Renal pelvis (tissue), 4 donors: ENCODE measurements around the gene PRAC2. TPM values are rescaled to one million over a fixed set of nuclear protein-coding genes. Genes with fewer than 3 reads are reported as not detected.

Experiments
- DNase-seq: peaks from one replicate; pipeline ENCODE4 v3.0.0-alpha.2; 2013
- polyA plus RNA-seq, 3 donors: library from polyadenylated mRNA; unstranded; fragments of 120-200 nt; gene quantifications; one replicate each; pipeline ENCODE4 v1.2.1, GENCODE V29; 2013; ENCODE audit not compliant: insufficient read length in 3 of 3

PRAC2 gene
- polyA plus RNA-seq, 3 donors: not detected

GRCh38 chr17:48732688-48733629, 10.0 kb downstream of the PRAC2 start:
- no peak for DNase-seq

DNA sequence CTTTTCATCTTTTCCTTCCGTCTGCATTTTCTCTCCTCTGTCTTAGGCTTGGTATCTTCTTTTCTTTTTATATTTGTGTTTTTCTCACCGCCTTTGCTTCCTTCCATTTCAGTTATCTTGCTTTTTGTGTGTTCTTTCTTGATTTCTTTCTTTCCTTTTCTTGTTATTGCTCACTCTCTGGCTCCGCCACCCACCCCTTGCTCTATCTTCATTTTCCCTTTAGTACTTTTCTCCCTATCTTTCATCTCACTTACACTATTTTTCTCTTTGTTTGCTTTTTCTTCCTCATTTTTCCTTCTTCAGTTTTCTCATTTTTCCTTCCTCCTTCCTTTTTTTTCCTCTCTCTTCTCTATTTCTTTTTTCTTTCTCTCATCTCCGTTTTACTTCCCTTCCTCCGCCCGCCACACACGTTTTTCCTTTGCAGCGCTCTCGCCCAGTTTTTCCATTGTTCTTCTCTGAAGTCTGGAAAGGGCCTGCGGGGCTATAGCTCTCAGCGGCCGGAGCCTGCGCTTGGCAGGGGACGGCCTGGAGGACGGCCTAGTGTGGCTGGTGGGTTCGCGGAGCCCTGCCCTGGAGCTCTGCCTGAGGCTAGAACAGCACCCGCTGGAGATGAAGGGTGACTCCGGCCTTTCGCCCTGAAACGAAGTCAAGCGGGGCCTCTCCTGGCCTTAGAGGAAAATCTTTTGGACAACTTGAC, 10.8 kb downstream of the PRAC2 start:
- no peak for DNase-seq

DNA sequence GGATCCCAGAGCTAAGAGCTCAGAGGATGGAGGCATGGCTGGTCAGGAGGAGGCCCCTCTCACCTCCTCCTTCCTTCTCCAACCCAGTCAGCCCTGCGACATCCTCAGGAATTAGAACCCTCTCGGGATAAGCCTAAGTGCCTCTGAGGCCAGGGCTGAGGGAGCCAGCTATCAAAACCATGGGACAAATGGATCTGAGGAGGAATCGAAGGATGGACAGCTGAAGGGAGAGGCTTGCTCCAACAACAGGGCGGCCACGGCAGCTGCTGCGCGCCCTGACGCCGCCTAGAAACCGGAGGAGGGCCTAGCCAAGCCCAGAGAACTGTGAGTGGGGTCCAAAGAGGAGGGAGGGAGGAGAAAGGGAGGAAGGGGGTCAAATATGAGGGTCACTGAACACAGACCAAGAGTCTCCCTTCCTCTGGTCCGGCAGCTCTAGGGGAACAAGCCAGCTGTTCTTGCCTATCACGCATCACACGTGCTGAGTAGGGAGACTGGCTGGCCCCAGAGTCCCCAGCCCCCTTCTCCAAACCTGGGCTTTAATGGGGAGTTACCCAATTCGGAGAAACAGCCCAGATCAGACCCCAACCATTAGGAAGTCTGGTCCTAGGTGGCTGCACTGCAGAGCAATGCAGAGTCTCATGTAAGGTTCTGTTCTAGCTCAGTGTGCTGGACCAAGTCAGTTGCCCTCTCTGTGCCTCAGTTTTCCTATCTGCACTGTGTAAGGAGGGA, 11.5 kb downstream of the PRAC2 start:
- DNase-seq: no peak

DNA sequence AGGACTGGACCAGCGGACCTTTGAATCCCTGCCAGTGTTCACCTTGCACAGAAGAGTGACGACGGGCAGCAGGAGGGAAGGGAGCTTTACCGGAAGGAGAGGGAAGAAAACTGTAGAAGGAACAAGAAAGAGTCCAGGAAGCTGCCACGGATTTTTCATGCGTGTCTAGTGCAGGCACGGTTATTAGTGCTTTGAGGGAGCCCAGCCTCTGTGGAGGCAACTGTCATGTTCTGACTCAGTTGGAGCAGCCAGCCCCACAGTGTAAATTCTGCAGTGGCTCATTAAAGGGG, 12.0 kb downstream of the PRAC2 start:
- DNase-seq: no peak

- DNase-seq: no peak
Observed at GRCh38 chr17:48737330-48738043, 14.5 kb downstream of the PRAC2 start.

DNA sequence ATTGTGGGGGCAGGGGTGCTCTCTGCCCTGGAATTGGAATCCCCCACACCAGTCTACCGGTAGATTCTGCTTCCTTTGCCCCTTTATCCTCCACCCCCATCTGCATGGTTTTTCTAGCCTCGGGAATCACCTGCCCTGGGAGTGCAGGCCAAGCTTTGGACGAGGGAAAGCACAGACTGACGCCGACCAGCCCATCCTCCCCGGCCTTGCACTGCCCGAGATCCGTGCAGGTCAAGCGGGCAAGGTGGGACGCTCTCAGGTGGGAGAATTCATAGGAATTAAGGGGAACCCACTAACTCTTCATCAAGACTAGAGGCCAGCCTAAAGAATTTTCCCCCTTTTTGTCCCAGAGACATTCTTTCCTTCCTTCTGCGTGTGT, 15.4 kb downstream of the PRAC2 start:
- no peak for DNase-seq

- DNase-seq: no peak
Observed at GRCh38 chr17:48738803-48739526, 16.0 kb downstream of the PRAC2 start.

DNA sequence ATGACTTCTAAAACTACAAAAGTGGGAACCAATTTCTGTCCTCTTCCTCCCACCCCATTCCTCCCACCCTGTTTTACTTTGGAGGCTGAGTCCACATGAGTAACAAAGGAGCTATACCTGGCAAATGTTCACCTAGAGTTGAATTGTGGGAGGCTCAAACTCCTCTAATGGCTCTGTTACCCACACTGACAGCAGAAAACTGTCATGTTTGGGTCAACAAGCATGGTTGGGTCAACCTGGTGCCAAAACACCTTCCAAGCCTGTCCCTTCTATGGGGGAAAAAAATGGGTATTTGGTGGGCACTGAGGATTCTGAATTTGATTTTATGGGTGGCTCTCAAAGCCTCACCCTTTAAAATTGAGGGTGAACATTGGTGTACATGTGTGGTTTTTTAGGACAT, 17.6 kb downstream of the PRAC2 start:
- no peak for DNase-seq

GRCh38 chr17:48745381-48746275, 22.6 kb downstream of the PRAC2 start:
- no peak for DNase-seq

GRCh38 chr17:48746916-48747444, 24.0 kb downstream of the PRAC2 start:
- no peak for DNase-seq

GRCh38 chr17:48747445-48748363, 24.7 kb downstream of the PRAC2 start:
- DNase-seq: no peak

- no peak for DNase-seq
Observed at GRCh38 chr17:48748718-48749566, 26.0 kb downstream of the PRAC2 start.

GRCh38 chr17:48749621-48750553, 26.9 kb downstream of the PRAC2 start:
- DNase-seq: no peak

GRCh38 chr17:48751172-48751571, 28.2 kb downstream of the PRAC2 start:
- no peak for DNase-seq

GRCh38 chr17:48751733-48752398, 28.9 kb downstream of the PRAC2 start:
- DNase-seq: no peak
